ENCODE results near the gene TGFBR3.

Gene TGFBR3

GRCh38 chr1:91765293-91765692, 120.7 kb downstream of the TGFBR3 start:
- Histone ChIP-seq H3K9ac (no peak overlapping the region), H3K4me3 (IDR thresholded peaks at IDR 0.05; ENCODE audit: insufficient read depth, low read depth, low read length) (no peak overlapping the region), H3K27ac (no peak overlapping the region), H3K36me3 (ENCODE audit: insufficient read depth) (no peaks in the 10 kb centered on the region), H4K20me1 (ENCODE audit: insufficient read depth) (no peaks in the 10 kb centered on the region), H3K27me3 (ENCODE audit: insufficient read depth, low read depth) (no peaks in the 10 kb centered on the region), H2AFZ (ENCODE audit: low read depth) (no peak overlapping the region), H3K4me1 (ENCODE audit: low read depth, poor library complexity, severe bottlenecking) (no peaks in the 10 kb centered on the region), H3K79me2 (ENCODE audit: insufficient read depth, low read depth) (no peaks in the 10 kb centered on the region), H3K4me2 (no peak overlapping the region)
- no peak for TF ChIP-seq CTCF (conservative IDR thresholded peaks at IDR 0.05; ENCODE audit: low read depth, low read length)

- no peak for TF ChIP-seq CTCF (conservative IDR thresholded peaks at IDR 0.05; ENCODE audit: low read depth, low read length)
- H3K4me3 ChIP-seq (IDR thresholded peaks at IDR 0.05; ENCODE audit: insufficient read depth, low read depth, low read length): no peak overlapping the region
Observed at GRCh38 chr1:91764471-91765115, 121.4 kb downstream of the TGFBR3 start.

GRCh38 chr1:91763252-91763651, 122.7 kb downstream of the TGFBR3 start:
- H3K4me3 ChIP-seq (IDR thresholded peaks at IDR 0.05; ENCODE audit: insufficient read depth, low read depth, low read length): no peak overlapping the region
- no peaks in the 10 kb centered on the region for H3K79me2 ChIP-seq (ENCODE audit: insufficient read depth, low read depth)
- no peaks in the 10 kb centered on the region for H4K20me1 ChIP-seq (ENCODE audit: insufficient read depth)
- no peaks in the 10 kb centered on the region for H3K4me1 ChIP-seq (ENCODE audit: low read depth, poor library complexity, severe bottlenecking)
- H3K36me3 ChIP-seq (ENCODE audit: insufficient read depth): no peaks in the 10 kb centered on the region
- no peak overlapping the region for H3K4me2 ChIP-seq
- no peak overlapping the region for H3K27ac ChIP-seq
- H3K9ac ChIP-seq: no peak overlapping the region
- no peaks in the 10 kb centered on the region for H3K27me3 ChIP-seq (ENCODE audit: insufficient read depth, low read depth)
- TF ChIP-seq CTCF (conservative IDR thresholded peaks at IDR 0.05; ENCODE audit: low read depth, low read length): no peak
- no peak overlapping the region for H2AFZ ChIP-seq (ENCODE audit: low read depth)

More at GRCh38 chr1:91764471-91765115, 121.4 kb downstream of the TGFBR3 start:
- Histone ChIP-seq H3K4me2 (no peak overlapping the region), H3K79me2 (ENCODE audit: insufficient read depth, low read depth) (no peaks in the 10 kb centered on the region), H3K9ac (no peak overlapping the region), H3K4me1 (ENCODE audit: low read depth, poor library complexity, severe bottlenecking) (no peaks in the 10 kb centered on the region), H3K27me3 (ENCODE audit: insufficient read depth, low read depth) (no peaks in the 10 kb centered on the region), H3K27ac (no peak overlapping the region), H4K20me1 (ENCODE audit: insufficient read depth) (no peaks in the 10 kb centered on the region), H3K36me3 (ENCODE audit: insufficient read depth) (no peaks in the 10 kb centered on the region), H2AFZ (ENCODE audit: low read depth) (no peak overlapping the region)

- H3K36me3 ChIP-seq (ENCODE audit: insufficient read depth): no peaks in the 10 kb centered on the region
- H3K4me1 ChIP-seq (ENCODE audit: low read depth, poor library complexity, severe bottlenecking): no peaks in the 10 kb centered on the region
- H3K79me2 ChIP-seq (ENCODE audit: insufficient read depth, low read depth): no peaks in the 10 kb centered on the region
- H3K27me3 ChIP-seq (ENCODE audit: insufficient read depth, low read depth): no peaks in the 10 kb centered on the region
- TF ChIP-seq CTCF (conservative IDR thresholded peaks at IDR 0.05; ENCODE audit: low read depth, low read length): no peak
- H3K4me3 ChIP-seq (IDR thresholded peaks at IDR 0.05; ENCODE audit: insufficient read depth, low read depth, low read length): no peak overlapping the region
- no peak overlapping the region for H2AFZ ChIP-seq (ENCODE audit: low read depth)
- H3K9ac ChIP-seq: no peak overlapping the region
- no peak overlapping the region for H3K4me2 ChIP-seq
- H4K20me1 ChIP-seq (ENCODE audit: insufficient read depth): no peaks in the 10 kb centered on the region
- no peak overlapping the region for H3K27ac ChIP-seq
Observed at GRCh38 chr1:91761295-91761721, 124.6 kb downstream of the TGFBR3 start.
